Kidney epithelial cell (primary cell): Measurements from ENCODE around the gene PLA2G12B. TPM values are rescaled to one million over a fixed set of nuclear protein-coding genes. Genes with fewer than 3 reads are reported as not detected.

Experiments used
- DNase-seq: peaks from one replicate; pipeline ENCODE4 v3.0.0-alpha.2; 2010; ENCODE audit warnings: low read depth
- H3K27me3 ChIP-seq: 2 replicates; pipeline ENCODE4 v1.6.0; 2011; ENCODE audit warnings: low read length; ENCODE audit not compliant: control insufficient read depth, insufficient read depth
- H3K36me3 ChIP-seq: 2 replicates; pipeline ENCODE4 v1.5.1; 2011; ENCODE audit warnings: low read length; ENCODE audit not compliant: control insufficient read depth, insufficient read depth
- H3K4me3 ChIP-seq: 2 replicates; pipeline ENCODE4 v1.5.1; 2011; ENCODE audit warnings: low read depth, mild to moderate bottlenecking, control low read depth, low read length
- CTCF ChIP-seq: IDR thresholded peaks from 2 replicates; pipeline ENCODE4 v1.5.1; 2011; ENCODE audit warnings: mild to moderate bottlenecking, moderate library complexity, low read length, control low read depth, inconsistent platforms; ENCODE audit not compliant: insufficient read depth, poor library complexity, severe bottlenecking
- total RNA-seq: library from RNA; depleted of rRNA; stranded (reverse); fragments of >200 nt; gene quantifications from 2 replicates; pipeline ENCODE4 v1.2.3, GENCODE V29; 2015

PLA2G12B gene
- total RNA-seq, 1 donor from 2014 or later: not detected

- H3K36me3 ChIP-seq: no peaks in the 10 kb centered on the region
- no peaks in the 10 kb centered on the region for H3K27me3 ChIP-seq
- TF ChIP-seq CTCF: no peak
- DNase-seq: no peak
- H3K4me3 ChIP-seq: no peak overlapping the region
Observed at GRCh38 chr10:72885953-72886352, 68.7 kb downstream of the PLA2G12B start.

Other genes starting within 250 kb of the PLA2G12B start
- gene OIT3, start 61.1 kb downstream of the PLA2G12B start, total RNA-seq: not detected in 2 replicates
- 35.6 and 37.5 TPM in 2 replicates for gene P4HA1, start 142.1 kb upstream of the PLA2G12B start, total RNA-seq
- 1.8 and 1.9 TPM in 2 replicates for gene NUDT13, start 155.6 kb upstream of the PLA2G12B start, total RNA-seq
- gene ECD, start 213.2 kb upstream of the PLA2G12B start, total RNA-seq: 38.4 and 50.7 TPM in 2 replicates
- gene FAM149B1, start 213.3 kb upstream of the PLA2G12B start, total RNA-seq: 11.4 and 19.0 TPM in 2 replicates